Keratinocyte (primary cell): ENCODE measurements around the gene ENGASE. TPM values are rescaled to one million over a fixed set of nuclear protein-coding genes. Genes with fewer than 3 reads are reported as not detected.

Experiments used
- DNase-seq: peaks from one replicate; pipeline ENCODE4 v3.0.0-alpha.2; 2011; ENCODE audit warnings: low read depth, missing footprints, low spot score
- FAIRE-seq: peaks from 2 replicates; lab custom pipeline; 2011; peaks lifted over from hg19 to GRCh38; lab: Jason Lieb, UNC
- H2AFZ ChIP-seq: 2 replicates; pipeline ENCODE4 v1.6.0; 2012; ENCODE audit warnings: low read length, control low read depth, inconsistent platforms; ENCODE audit not compliant: control insufficient read depth
- H3K27ac ChIP-seq: 2 replicates; pipeline ENCODE4 v1.5.1; 2011; ENCODE audit warnings: low read length; ENCODE audit not compliant: control insufficient read depth, insufficient read depth
- H3K27me3 ChIP-seq: 3 replicates; pipeline ENCODE4 v1.6.0; 2011; ENCODE audit warnings: low read length; ENCODE audit not compliant: control insufficient read depth, insufficient read depth; ENCODE audit errors: extremely low read depth
- H3K36me3 ChIP-seq, 2 experiments: 2 replicates in 1 of 2; 3 replicates in 1 of 2; pipeline ENCODE4 v1.5.1; 2011; ENCODE audit warnings: low read length in 2 of 2, mild to moderate bottlenecking in 1 of 2; ENCODE audit not compliant: control insufficient read depth in 2 of 2, insufficient read depth in 2 of 2; ENCODE audit errors: extremely low read depth in 1 of 2
- H3K4me1 ChIP-seq: 3 replicates; pipeline ENCODE4 v1.5.1; 2011; ENCODE audit warnings: low read length; ENCODE audit not compliant: control insufficient read depth, insufficient read depth; ENCODE audit errors: extremely low read depth
- H3K4me2 ChIP-seq: 3 replicates; pipeline ENCODE4 v1.6.0; 2011; ENCODE audit warnings: low read depth, low read length; ENCODE audit not compliant: control insufficient read depth, insufficient read depth; ENCODE audit errors: extremely low read depth
- H3K4me3 ChIP-seq, 3 experiments: fragments of 200-600 bp in 1 of 3; sonication (generic) in 1 of 3; 2 replicates in 2 of 3; 3 replicates in 1 of 3; pipeline ENCODE4 v1.5.1; 2011 to 2016; ENCODE audit warnings: low read length in 3 of 3, mild to moderate bottlenecking in 3 of 3, control low read depth in 2 of 3, inconsistent platforms in 1 of 3, low read depth in 1 of 3, mixed read lengths in 1 of 3, mixed run types in 1 of 3, moderate library complexity in 1 of 3; ENCODE audit not compliant: control insufficient read depth in 2 of 3, insufficient read depth in 2 of 3; ENCODE audit errors: extremely low read depth in 1 of 3
- H3K79me2 ChIP-seq: 2 replicates; pipeline ENCODE4 v1.6.0; 2012; ENCODE audit warnings: low read length; ENCODE audit not compliant: control insufficient read depth, insufficient read depth
- H3K9ac ChIP-seq: 3 replicates; pipeline ENCODE4 v1.6.0; 2011; ENCODE audit warnings: low read length; ENCODE audit not compliant: control insufficient read depth, insufficient read depth; ENCODE audit errors: extremely low read depth
- H3K9me1 ChIP-seq: 3 replicates; pipeline ENCODE4 v1.6.0; 2011; ENCODE audit warnings: low read length; ENCODE audit not compliant: control insufficient read depth, insufficient read depth; ENCODE audit errors: extremely low read depth
- H3K9me3 ChIP-seq: 2 replicates; pipeline ENCODE4 v1.5.1; 2012; ENCODE audit warnings: low read depth, low read length; ENCODE audit not compliant: control insufficient read depth
- H4K20me1 ChIP-seq: 3 replicates; pipeline ENCODE4 v1.6.0; 2011; ENCODE audit warnings: low read length; ENCODE audit not compliant: control insufficient read depth, insufficient read depth; ENCODE audit errors: extremely low read depth
- EZH2 ChIP-seq: IDR thresholded peaks from one replicate; pipeline ENCODE4 v1.6.1; 2012; ENCODE audit warnings: inconsistent platforms, mild to moderate bottlenecking, low read length, moderate library complexity
- dilution Hi-C: fragments of 300-500 bp; cut with MboI; formaldehyde crosslinking; loops from one replicate; pipeline ENCODE4 v1.7.0; 2020; ENCODE audit warnings: low sequenced_read_pairs; ENCODE audit not compliant: extremely low pct_ligation_motif_present
- polyA plus RNA-seq, 5 experiments: library from polyadenylated mRNA; depleted of rRNA in 3 of 5; stranded (reverse) in 3 of 5; stranded (forward) in 1 of 5; unstranded in 1 of 5; fragments of >200 nt; gene quantifications; 1 replicate in 1 of 5; 2 replicates in 3 of 5; 3 replicates in 1 of 5; pipeline versions ENCODE4 v1.2.1 to v1.2.3, GENCODE V29; 2011 to 2012; ENCODE audit warnings: missing spikeins in 2 of 5, low read depth in 1 of 5, low replicate concordance in 1 of 5
- TF ChIP-seq, protein P1 (sequence below), 3 experiments: IDR thresholded peaks in 1 of 3; conservative IDR thresholded peaks in 1 of 3; optimal IDR thresholded peaks in 1 of 3; 2 replicates in 2 of 3; 3 replicates in 1 of 3; pipeline versions ENCODE3 to v1.5.1; 2011; ENCODE audit warnings: low read length in 3 of 3, mild to moderate bottlenecking in 3 of 3, moderate library complexity in 2 of 3, control low read depth in 1 of 3, inconsistent platforms in 1 of 3; ENCODE audit not compliant: insufficient read depth in 2 of 3; ENCODE audit errors: extremely low read depth in 1 of 3

Gene ENGASE
- polyA plus RNA-seq, 1 donor (not counting 4 experiments of a cell fraction or from before 2014, with no cell fraction given), result 6.6 TPM

- dilution Hi-C loops, result no loop called here
These were observed 7.7 kb upstream of the ENGASE start for GRCh38 chr17:79066963-79067362.

DNA sequence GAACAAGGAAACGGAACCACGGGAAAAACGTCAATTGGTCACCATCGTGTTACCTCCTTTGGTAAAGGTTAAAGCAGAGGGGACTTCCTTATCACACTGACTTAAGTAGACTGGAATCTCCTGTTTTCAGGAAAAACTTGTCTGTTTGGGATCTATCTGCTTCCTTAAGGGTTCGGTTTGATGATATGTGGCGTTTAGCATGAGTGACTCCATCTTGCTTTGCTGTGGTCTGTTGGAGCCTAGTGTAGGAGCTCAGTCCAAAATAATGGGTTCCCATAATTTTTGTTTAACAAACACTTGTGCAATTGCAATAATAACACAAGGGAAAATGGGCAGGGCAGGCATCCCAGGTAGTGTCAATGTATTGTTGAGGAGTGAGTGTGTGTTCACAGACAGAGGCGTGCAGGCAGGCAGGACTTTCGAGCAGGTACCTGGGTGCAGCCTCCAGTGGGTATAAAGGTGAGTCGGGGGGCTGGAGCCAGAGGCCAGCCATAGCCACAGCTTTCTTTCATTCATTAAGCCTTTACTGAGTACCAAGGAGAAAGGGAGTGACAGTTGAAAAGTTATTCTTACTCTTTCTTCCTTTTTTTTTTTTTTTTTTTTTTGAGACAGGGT, 4.3 kb upstream of the ENGASE start:
- Histone ChIP-seq H3K9me3 (no peaks in the 10 kb centered on the region), H3K4me1 (no peaks in the 10 kb centered on the region), H3K36me3 (no peaks in the 10 kb centered on the region), H2AFZ (no peak overlapping the region), H3K4me3 (no peak overlapping the region), H3K27ac (no peak overlapping the region), H3K4me2 (no peak overlapping the region), H3K9ac (no peak overlapping the region), H4K20me1 (no peaks in the 10 kb centered on the region), H3K79me2 (no peaks in the 10 kb centered on the region), H3K9me1 (no peaks in the 10 kb centered on the region), H3K27me3 (no peaks in the 10 kb centered on the region)
- FAIRE-seq (no peak), DNase-seq (no peak)
- no peak for TF ChIP-seq EZH2
- TF ChIP-seq, protein P1, sequence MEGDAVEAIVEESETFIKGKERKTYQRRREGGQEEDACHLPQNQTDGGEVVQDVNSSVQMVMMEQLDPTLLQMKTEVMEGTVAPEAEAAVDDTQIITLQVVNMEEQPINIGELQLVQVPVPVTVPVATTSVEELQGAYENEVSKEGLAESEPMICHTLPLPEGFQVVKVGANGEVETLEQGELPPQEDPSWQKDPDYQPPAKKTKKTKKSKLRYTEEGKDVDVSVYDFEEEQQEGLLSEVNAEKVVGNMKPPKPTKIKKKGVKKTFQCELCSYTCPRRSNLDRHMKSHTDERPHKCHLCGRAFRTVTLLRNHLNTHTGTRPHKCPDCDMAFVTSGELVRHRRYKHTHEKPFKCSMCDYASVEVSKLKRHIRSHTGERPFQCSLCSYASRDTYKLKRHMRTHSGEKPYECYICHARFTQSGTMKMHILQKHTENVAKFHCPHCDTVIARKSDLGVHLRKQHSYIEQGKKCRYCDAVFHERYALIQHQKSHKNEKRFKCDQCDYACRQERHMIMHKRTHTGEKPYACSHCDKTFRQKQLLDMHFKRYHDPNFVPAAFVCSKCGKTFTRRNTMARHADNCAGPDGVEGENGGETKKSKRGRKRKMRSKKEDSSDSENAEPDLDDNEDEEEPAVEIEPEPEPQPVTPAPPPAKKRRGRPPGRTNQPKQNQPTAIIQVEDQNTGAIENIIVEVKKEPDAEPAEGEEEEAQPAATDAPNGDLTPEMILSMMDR (optimal IDR thresholded peaks at IDR 0.05 in 1 of 3, IDR thresholded peaks at IDR 0.05 in 1 of 3, conservative IDR thresholded peaks at IDR 0.05 in 1 of 3; ENCODE audit: extremely low read depth in 1 of 3, insufficient read depth in 2 of 3, low read length in 3 of 3), result no peak
- dilution Hi-C loops, result no loop called here

More at GRCh38 chr17:79066963-79067362, 7.7 kb upstream of the ENGASE start:
- FAIRE-seq, result no peak
- TF ChIP-seq EZH2, result no peak
- TF ChIP-seq, protein P1 (optimal IDR thresholded peaks at IDR 0.05 in 1 of 3, IDR thresholded peaks at IDR 0.05 in 1 of 3, conservative IDR thresholded peaks at IDR 0.05 in 1 of 3; ENCODE audit: extremely low read depth in 1 of 3, insufficient read depth in 2 of 3, low read length in 3 of 3), result no peak
- no peak overlapping the region for H3K4me3 ChIP-seq
- no peaks in the 10 kb centered on the region for H3K27me3 ChIP-seq
- no peak overlapping the region for H3K27ac ChIP-seq
- DNase-seq, result no peak
- no peaks in the 10 kb centered on the region for H3K4me1 ChIP-seq
- H3K9ac ChIP-seq, result no peak overlapping the region
- no peak overlapping the region for H2AFZ ChIP-seq
- H3K79me2 ChIP-seq, result no peaks in the 10 kb centered on the region
- no peaks in the 10 kb centered on the region for H3K9me1 ChIP-seq
- no peaks in the 10 kb centered on the region for H3K9me3 ChIP-seq
- no peak overlapping the region for H3K4me2 ChIP-seq
- no peaks in the 10 kb centered on the region for H4K20me1 ChIP-seq
- no peaks in the 10 kb centered on the region for H3K36me3 ChIP-seq
